ENCODE results near the gene CEBPZ.
"Not testable (repeated sequence)": the region's sequence is repeated elsewhere in the genome, so short reads cannot be mapped to it uniquely, and the experiment has no call there.

DNA sequence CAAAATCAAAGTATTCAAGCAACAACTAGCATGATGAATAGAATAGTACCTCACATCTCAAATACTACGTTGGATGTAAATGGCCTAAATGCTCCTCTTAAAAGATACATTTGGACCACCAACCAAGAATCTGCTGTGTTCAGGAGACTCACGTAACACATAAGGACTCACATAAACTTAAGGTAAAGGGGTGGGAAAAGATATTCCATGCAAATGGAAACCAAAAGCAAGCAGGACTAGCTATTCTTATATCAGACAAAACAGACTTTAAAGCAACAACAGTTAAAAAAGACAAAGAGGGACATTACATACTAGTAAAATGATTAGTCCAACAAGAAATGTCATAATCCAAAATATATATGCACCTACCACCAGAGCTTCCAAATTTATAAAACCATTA lies 24.6 kb downstream of the CEBPZ start:
- TF ChIP-seq POLR2A (IDR thresholded peaks at IDR 0.05; ENCODE audit: low read length); GATA1 (IDR thresholded peaks at IDR 0.05; ENCODE audit: low read depth, low read length): not testable (repeated sequence)
